NT2/D1 (cell line): ENCODE results near the gene GOLGA6A.
"Not testable (repeated sequence)": the region's sequence is repeated elsewhere in the genome, so short reads cannot be mapped to it uniquely, and the experiment has no call there.

Experiments used
- DNase-seq: peaks from one replicate; pipeline ENCODE4 v3.0.0-alpha.2; 2011; ENCODE audit warnings: low read depth, low spot score
- H3K27me3 ChIP-seq: 2 replicates; pipeline ENCODE4 v1.6.0; 2011; ENCODE audit warnings: mild to moderate bottlenecking; ENCODE audit not compliant: insufficient read length, insufficient read depth
- H3K36me3 ChIP-seq: 2 replicates; pipeline ENCODE4 v1.6.1; 2011; ENCODE audit warnings: mild to moderate bottlenecking, low read length, mixed read lengths; ENCODE audit not compliant: insufficient read depth, insufficient read length
- H3K4me1 ChIP-seq: 2 replicates; pipeline ENCODE4 v1.5.1; 2011; ENCODE audit not compliant: insufficient read depth, insufficient read length
- H3K4me3 ChIP-seq: 2 replicates; pipeline ENCODE4 v1.5.1; 2011; ENCODE audit warnings: low read depth; ENCODE audit not compliant: insufficient read length
- H3K9ac ChIP-seq: 2 replicates; pipeline ENCODE4 v1.6.0; 2011; ENCODE audit warnings: low read depth; ENCODE audit not compliant: insufficient read length
- H3K9me3 ChIP-seq: 2 replicates; pipeline ENCODE4 v1.5.1; 2011; ENCODE audit warnings: mild to moderate bottlenecking, low read length; ENCODE audit not compliant: insufficient read depth
- SUZ12 ChIP-seq: IDR thresholded peaks from 2 replicates; pipeline ENCODE4 v1.6.1; 2011; ENCODE audit not compliant: insufficient read length, insufficient read depth; ENCODE audit errors: extremely low read depth
- YY1 ChIP-seq: IDR thresholded peaks from 2 replicates; pipeline ENCODE4 v1.6.1; 2011; ENCODE audit not compliant: insufficient read length, insufficient read depth
- ZNF274 ChIP-seq: IDR thresholded peaks from 2 replicates; pipeline ENCODE4 v1.6.1; 2011; ENCODE audit warnings: mild to moderate bottlenecking, low read depth, low read length

GOLGA6A gene

GRCh38 chr15:74053517-74053916, 28.8 kb downstream of the GOLGA6A start:
- Histone ChIP-seq H3K36me3 (no peaks in the 10 kb centered on the region), H3K4me1 (no peaks in the 10 kb centered on the region), H3K27me3 (peaks cover 23% of the 10 kb centered on the region), H3K9ac (no peak overlapping the region), H3K9me3 (peaks cover 6% of the 10 kb centered on the region; the same call in 1 of the 2 replicates), H3K4me3 (no peak overlapping the region)
- no peak for DNase-seq
- no peak for TF ChIP-seq SUZ12

GRCh38 chr15:74052271-74053260, 29.8 kb downstream of the GOLGA6A start:
- peaks cover 21% of the 10 kb centered on the region for H3K27me3 ChIP-seq
- H3K4me1 ChIP-seq, H3K36me3 ChIP-seq, H3K9me3 ChIP-seq, H3K4me3 ChIP-seq, H3K9ac ChIP-seq, DNase-seq: not testable (repeated sequence)

GRCh38 chr15:74050556-74051234, 31.7 kb downstream of the GOLGA6A start:
- peaks cover 21% of the 10 kb centered on the region for H3K27me3 ChIP-seq
- no peaks in the 10 kb centered on the region for H3K9me3 ChIP-seq
- peaks cover 4% of the 10 kb centered on the region for H3K4me1 ChIP-seq
- no peak for DNase-seq
- TF ChIP-seq SUZ12 (no peak), YY1 (no peak), ZNF274 (no peak)
- H3K36me3 ChIP-seq = no peaks in the 10 kb centered on the region
- no peak overlapping the region for H3K9ac ChIP-seq
- no peak overlapping the region for H3K4me3 ChIP-seq

GRCh38 chr15:74050127-74050526, 32.2 kb downstream of the GOLGA6A start:
- Histone ChIP-seq H3K9ac (no peak overlapping the region), H3K4me3 (no peak overlapping the region), H3K9me3 (no peaks in the 10 kb centered on the region), H3K27me3 (peaks cover 17% of the 10 kb centered on the region), H3K4me1 (peaks cover 4% of the 10 kb centered on the region), H3K36me3 (no peaks in the 10 kb centered on the region)
- TF ChIP-seq ZNF274 (no peak), YY1 (no peak), SUZ12 (no peak)
- no peak for DNase-seq

GRCh38 chr15:74046275-74046674, 36.1 kb downstream of the GOLGA6A start:
- H3K9ac ChIP-seq = no peak overlapping the region
- TF ChIP-seq ZNF274 = no peak
- TF ChIP-seq SUZ12 = no peak
- no peak for TF ChIP-seq YY1

GRCh38 chr15:74045636-74046274, 36.6 kb downstream of the GOLGA6A start:
- H3K9ac ChIP-seq = no peak overlapping the region
- peaks cover 8% of the 10 kb centered on the region for H3K4me1 ChIP-seq
- H3K36me3 ChIP-seq = peaks cover 16% of the 10 kb centered on the region
- no peak for TF ChIP-seq SUZ12
- no peak for TF ChIP-seq YY1
- no peak for TF ChIP-seq ZNF274
- DNase-seq = no peak
- peaks cover 6% of the 10 kb centered on the region for H3K27me3 ChIP-seq
- H3K4me3 ChIP-seq = no peak overlapping the region
- no peaks in the 10 kb centered on the region for H3K9me3 ChIP-seq

More at GRCh38 chr15:74046275-74046674, 36.1 kb downstream of the GOLGA6A start:
- peaks cover 4% of the 10 kb centered on the region for H3K4me1 ChIP-seq
- peaks cover 16% of the 10 kb centered on the region for H3K36me3 ChIP-seq
- no peaks in the 10 kb centered on the region for H3K9me3 ChIP-seq
- no peak overlapping the region for H3K4me3 ChIP-seq
- DNase-seq = no peak
- H3K27me3 ChIP-seq = peaks cover 6% of the 10 kb centered on the region

- Histone ChIP-seq H3K36me3 (peaks cover 16% of the 10 kb centered on the region), H3K4me3 (no peak overlapping the region), H3K4me1 (peaks cover 12% of the 10 kb centered on the region), H3K9ac (no peak overlapping the region), H3K27me3 (peaks cover 5% of the 10 kb centered on the region), H3K9me3 (no peaks in the 10 kb centered on the region)
- no peak for DNase-seq
- TF ChIP-seq ZNF274 (no peak), YY1 (no peak)
These were observed 37.2 kb downstream of the GOLGA6A start for GRCh38 chr15:74045184-74045583.
